Spleen (tissue), 11 donors: ENCODE results near the gene TSPOAP1. TPM values are rescaled to one million over a fixed set of nuclear protein-coding genes. Genes with fewer than 3 reads are reported as not detected.
A peak's percentile ranks its signal among the peaks of the same experiment; 100 is the strongest.

Experiments
- DNase-seq: peaks from one replicate; pipeline ENCODE4 v3.0.0-alpha.2; 2020
- H3K27ac ChIP-seq, 8 donors: fragments of 200-600 bp; sonication (generic) in 7 of 8; 1 replicate in 4 of 8; 2 replicates in 4 of 8; pipeline versions ENCODE4 v1.5.0 to v1.8.0; 2016 to 2021; ENCODE audit warnings: inconsistent platforms in 4 of 8, mild to moderate bottlenecking in 4 of 8, moderate library complexity in 1 of 8
- H3K27me3 ChIP-seq, 7 donors: fragments of 200-600 bp; sonication (generic) in 6 of 7; replicated peaks in 1 of 7; 1 replicate in 4 of 7; 2 replicates in 3 of 7; pipeline versions ENCODE4 v1.5.0 to v1.8.0; 2016 to 2021; ENCODE audit warnings: inconsistent platforms in 3 of 7, mild to moderate bottlenecking in 1 of 7
- H3K36me3 ChIP-seq, 6 donors: fragments of 200-600 bp; sonication (generic) in 5 of 6; 1 replicate in 4 of 6; 2 replicates in 2 of 6; pipeline versions ENCODE4 v1.5.0 to v1.8.0; 2016 to 2021; ENCODE audit warnings: inconsistent platforms in 2 of 6
- H3K4me1 ChIP-seq, 6 donors: fragments of 200-600 bp; sonication (generic) in 5 of 6; 1 replicate in 3 of 6; 2 replicates in 3 of 6; pipeline versions ENCODE4 v1.5.0 to v1.8.0; 2016 to 2021; ENCODE audit warnings: inconsistent platforms in 3 of 6
- H3K4me3 ChIP-seq, 8 donors: fragments of 200-600 bp; sonication (generic) in 7 of 8; 1 replicate in 4 of 8; 2 replicates in 4 of 8; pipeline versions ENCODE4 v1.5.0 to v1.8.0; 2016 to 2021; ENCODE audit warnings: inconsistent platforms in 4 of 8, mild to moderate bottlenecking in 4 of 8, moderate library complexity in 2 of 8
- H3K9me3 ChIP-seq, 8 donors: fragments of 200-600 bp; sonication (generic) in 7 of 8; 1 replicate in 4 of 8; 2 replicates in 4 of 8; pipeline versions ENCODE4 v1.5.0 to v1.8.0; 2016 to 2021; ENCODE audit warnings: inconsistent platforms in 4 of 8
- POLR2A ChIP-seq, 3 donors: fragments of 450-650 bp; IDR thresholded peaks; one replicate each; pipeline ENCODE4 v1.5.1; 2017; ENCODE audit warnings: antibody characterized with exemption in 3 of 3, mild to moderate bottlenecking in 1 of 3
- POLR2AphosphoS5 ChIP-seq, 3 donors: sonication (generic); formaldehyde crosslinking; IDR thresholded peaks; one replicate each; pipeline ENCODE4 v1.5.1; 2017; ENCODE audit warnings: antibody characterized with exemption in 3 of 3
- WGBS, 5 donors: extraction: QIAGEN DNeasy Blood & Tissue Kit in 3 of 5; methylation state at CpG; one replicate each; pipeline versions ENCODE4 v1.1.5 to v1.1.7; 2013 to 2018; 5-methylcytosine and 5-hydroxymethylcytosine counted together
- intact Hi-C: fragments of 100-400 bp; cut with DNase I; formaldehyde crosslinking; loops from one replicate; pipeline ENCODE4 v1.15.0; 2023; ENCODE audit warnings: low total_unique reads
- polyA plus RNA-seq, 3 donors: library from polyadenylated mRNA; stranded (reverse); fragments of 200-250 nt; gene quantifications; one replicate each; pipeline ENCODE4 v1.2.1, GENCODE V29; 2013
- total RNA-seq, 7 donors: library from RNA; depleted of rRNA in 3 of 7; stranded (reverse); fragments of >200 nt in 3 of 7; fragmentation: NEBNext Ultra II Directional in 4 of 7; extraction: Animal tissue kit (Norgen Biotek cat#: 25700) in 4 of 7; gene quantifications; one replicate each; pipeline versions ENCODE4 v1.1.0 to v1.2.1, GENCODE V29; 2016 to 2021
- TF ChIP-seq, protein P1 (sequence below), 11 experiments: fragments of 200-600 bp in 7 of 11; fragments of 450-650 bp in 4 of 11; sonication (generic) in 4 of 11; IDR thresholded peaks in 8 of 11; conservative IDR thresholded peaks in 3 of 11; 1 replicate in 7 of 11; 2 replicates in 4 of 11; pipeline versions ENCODE4 v1.4.0 to v1.8.0; 2016 to 2021; ENCODE audit warnings: antibody characterized with exemption in 11 of 11, inconsistent platforms in 4 of 11, mild to moderate bottlenecking in 1 of 11
- donor health status: healthy with polysubstance abuse.
- donor health status: DM: no; HTN: no; CAD: no; lungs with moderate emphysema.
- donor health status: DM: no; HTN: no; CAD: no.
- donor health status: Bipolar disorder and iron deficiency.
- donor health status: healthy.
- donor health status: DM: no; HTN: no; CAD: no.
- donor health status: DM: yes; HTN: yes; CAD: no.

The TSPOAP1 gene
- total and polyA plus RNA-seq, 10 donors: 11.5 to 31.8 (median 18.6) TPM

DNA sequence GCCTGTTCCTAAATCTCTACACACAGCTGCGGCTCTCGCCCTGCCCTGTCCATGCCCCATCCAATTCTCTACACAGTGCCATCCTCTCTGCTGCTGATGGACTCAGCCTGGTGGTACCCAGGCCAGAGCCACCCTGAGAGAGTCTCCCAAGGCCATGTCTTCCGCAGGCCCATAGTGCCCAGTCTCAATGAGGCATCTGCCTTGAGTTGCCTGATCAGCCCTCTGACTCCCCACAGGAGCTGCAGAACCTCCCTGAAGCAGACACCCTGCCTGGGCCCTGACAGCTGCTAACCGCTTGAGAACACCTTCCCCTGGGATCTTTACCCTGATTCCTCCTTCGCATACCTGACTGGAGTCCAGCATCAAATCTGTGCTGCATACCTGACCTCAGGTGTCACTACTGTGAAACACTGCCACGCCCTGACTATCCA is 13.3 kb downstream of the TSPOAP1 start:
- intact Hi-C loops: loop anchor here (10.0 kb wide), 1 partner anchor 100 kb away; the partner anchor contains the start of gene RNF43
- Histone ChIP-seq H3K27me3 (no peaks in the 10 kb centered on the region), H3K4me3 (no peak overlapping the region), H3K4me1 (peaks cover 0 to 19% (median 10%) of the 10 kb centered on the region in 6 donors), H3K36me3 (peaks cover 0 to 22% (median 0%) of the 10 kb centered on the region in 6 donors), H3K9me3 (no peaks in the 10 kb centered on the region), H3K27ac (no peak overlapping the region)
- DNase-seq: peak; percentile 38
- TF ChIP-seq, protein P1, sequence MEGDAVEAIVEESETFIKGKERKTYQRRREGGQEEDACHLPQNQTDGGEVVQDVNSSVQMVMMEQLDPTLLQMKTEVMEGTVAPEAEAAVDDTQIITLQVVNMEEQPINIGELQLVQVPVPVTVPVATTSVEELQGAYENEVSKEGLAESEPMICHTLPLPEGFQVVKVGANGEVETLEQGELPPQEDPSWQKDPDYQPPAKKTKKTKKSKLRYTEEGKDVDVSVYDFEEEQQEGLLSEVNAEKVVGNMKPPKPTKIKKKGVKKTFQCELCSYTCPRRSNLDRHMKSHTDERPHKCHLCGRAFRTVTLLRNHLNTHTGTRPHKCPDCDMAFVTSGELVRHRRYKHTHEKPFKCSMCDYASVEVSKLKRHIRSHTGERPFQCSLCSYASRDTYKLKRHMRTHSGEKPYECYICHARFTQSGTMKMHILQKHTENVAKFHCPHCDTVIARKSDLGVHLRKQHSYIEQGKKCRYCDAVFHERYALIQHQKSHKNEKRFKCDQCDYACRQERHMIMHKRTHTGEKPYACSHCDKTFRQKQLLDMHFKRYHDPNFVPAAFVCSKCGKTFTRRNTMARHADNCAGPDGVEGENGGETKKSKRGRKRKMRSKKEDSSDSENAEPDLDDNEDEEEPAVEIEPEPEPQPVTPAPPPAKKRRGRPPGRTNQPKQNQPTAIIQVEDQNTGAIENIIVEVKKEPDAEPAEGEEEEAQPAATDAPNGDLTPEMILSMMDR (IDR thresholded peaks at IDR 0.05 in 8 of 11, conservative IDR thresholded peaks at IDR 0.05 in 3 of 11): no peak
- WGBS, 5 donors: 92 to 94% (median 93%) methylated on average over 6 of the region's 6 CpGs

DNA sequence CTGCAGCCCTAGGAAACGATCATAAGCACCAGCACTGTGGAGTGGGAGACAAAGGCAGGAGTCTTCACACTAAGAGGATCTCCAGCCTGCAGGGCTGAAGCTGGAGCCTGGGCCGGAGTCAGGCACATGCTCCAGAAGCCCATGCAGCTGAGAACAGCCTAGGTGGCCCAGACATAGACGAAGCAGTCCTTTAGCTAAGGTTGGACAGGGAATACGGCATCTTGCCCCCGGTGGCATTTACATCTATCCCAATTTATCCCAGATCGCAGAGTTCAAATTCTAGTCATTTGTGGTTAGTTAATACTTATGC is 13.9 kb downstream of the TSPOAP1 start:
- intact Hi-C loops: loop anchor here (10.0 kb wide), 1 partner anchor 100 kb away; the partner anchor contains the start of gene RNF43
- Histone ChIP-seq H3K4me3 (no peak overlapping the region), H3K36me3 (peaks cover 0 to 24% (median 0%) of the 10 kb centered on the region in 6 donors), H3K27ac (no peak overlapping the region), H3K27me3 (no peaks in the 10 kb centered on the region), H3K9me3 (no peaks in the 10 kb centered on the region), H3K4me1 (peaks cover 0 to 19% (median 10%) of the 10 kb centered on the region in 6 donors)
- DNase-seq: no peak
- 86 to 95% (median 90%) methylated on average over 6 of the region's 6 CpGs for WGBS, 5 donors
- TF ChIP-seq, protein P1 (IDR thresholded peaks at IDR 0.05 in 8 of 11, conservative IDR thresholded peaks at IDR 0.05 in 3 of 11): no peak
- TF ChIP-seq POLR2A (IDR thresholded peaks at IDR 0.05): no peak
- TF ChIP-seq POLR2AphosphoS5 (IDR thresholded peaks at IDR 0.05): no peak

DNA sequence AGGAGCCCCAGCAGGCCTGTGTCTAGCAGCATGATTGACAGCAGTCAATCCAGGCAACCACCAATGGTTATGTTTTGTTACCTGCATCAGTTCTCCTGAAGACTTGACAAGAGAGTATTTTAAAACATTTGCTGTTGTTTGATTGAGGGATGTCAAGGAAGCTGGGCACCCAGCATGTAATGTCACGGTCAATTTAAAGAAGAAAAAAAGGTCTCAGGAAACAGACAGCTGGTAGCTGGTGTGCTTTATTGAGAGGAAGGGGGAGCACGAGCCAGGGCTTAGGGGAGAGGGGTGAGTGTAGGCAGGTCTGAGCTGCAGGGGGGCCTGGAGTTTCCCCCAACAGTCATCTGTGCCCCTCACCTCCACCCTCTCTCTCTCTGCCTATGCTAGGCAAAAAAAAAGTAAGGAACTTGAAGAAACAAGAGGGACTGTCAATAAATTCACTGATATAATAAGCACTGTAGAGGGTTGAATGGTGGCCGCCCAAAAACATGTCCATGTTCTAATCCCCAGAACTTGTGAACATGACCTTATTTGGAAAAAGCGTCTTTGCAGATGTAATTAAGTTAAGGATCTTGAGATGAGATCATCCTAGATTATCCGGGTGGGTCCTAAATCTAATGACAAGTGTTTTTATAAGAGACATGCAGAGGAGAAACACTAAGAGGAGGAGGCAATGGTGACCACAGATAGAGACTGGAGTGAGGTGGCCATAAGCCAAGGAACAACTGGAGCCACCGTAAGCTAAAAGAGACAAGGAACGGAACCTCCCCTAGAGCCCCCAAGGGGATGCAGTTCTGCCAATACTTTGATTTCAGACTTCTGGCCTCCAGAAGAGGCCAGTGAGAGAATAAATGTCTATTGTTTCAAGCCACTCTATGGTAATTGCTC is 14.5 kb downstream of the TSPOAP1 start:
- intact Hi-C loops: loop anchor here (10.0 kb wide), 1 partner anchor 101 kb away; the partner anchor contains the start of gene RNF43
- Histone ChIP-seq H3K4me1 (peaks cover 0 to 19% (median 10%) of the 10 kb centered on the region in 6 donors), H3K27me3 (no peaks in the 10 kb centered on the region), H3K9me3 (no peaks in the 10 kb centered on the region), H3K27ac (no peak overlapping the region), H3K4me3 (no peak overlapping the region), H3K36me3 (peaks cover 0 to 29% (median 0%) of the 10 kb centered on the region in 6 donors)
- 76 to 80% (median 79%) methylated on average over 7 of the region's 7 CpGs for WGBS, 5 donors
- TF ChIP-seq, protein P1 (IDR thresholded peaks at IDR 0.05 in 8 of 11, conservative IDR thresholded peaks at IDR 0.05 in 3 of 11): no peak
- TF ChIP-seq POLR2A (IDR thresholded peaks at IDR 0.05) (no peak), POLR2AphosphoS5 (IDR thresholded peaks at IDR 0.05) (no peak)
- no peak for DNase-seq

GRCh38 chr17:58312829-58313228 is 15.8 kb downstream of the TSPOAP1 start:
- no peak for TF ChIP-seq POLR2A (IDR thresholded peaks at IDR 0.05)
- TF ChIP-seq, protein P1 (IDR thresholded peaks at IDR 0.05 in 8 of 11, conservative IDR thresholded peaks at IDR 0.05 in 3 of 11): no peak
- no peak for TF ChIP-seq POLR2AphosphoS5 (IDR thresholded peaks at IDR 0.05)
- H3K4me1 ChIP-seq: peaks cover 0 to 25% (median 7%) of the 10 kb centered on the region in 6 donors
- DNase-seq: no peak
- H3K27me3 ChIP-seq: no peaks in the 10 kb centered on the region
- no peaks in the 10 kb centered on the region for H3K9me3 ChIP-seq
- no peak overlapping the region for H3K27ac ChIP-seq
- peaks cover 0 to 39% (median 0%) of the 10 kb centered on the region in 6 donors for H3K36me3 ChIP-seq
- H3K4me3 ChIP-seq: no peak overlapping the region
- intact Hi-C loops: loop anchor here (10.0 kb wide), 1 partner anchor 102 kb away; the partner anchor contains the start of gene RNF43
- 41 to 89% (median 71%) methylated on average over 1 of the region's 1 CpG for WGBS, 5 donors
